Measurements from ENCODE around the gene SLC4A5.
"Not testable (repeated sequence)": the region's sequence is repeated elsewhere in the genome, so short reads cannot be mapped to it uniquely, and the experiment has no call there.

The SLC4A5 gene

DNA sequence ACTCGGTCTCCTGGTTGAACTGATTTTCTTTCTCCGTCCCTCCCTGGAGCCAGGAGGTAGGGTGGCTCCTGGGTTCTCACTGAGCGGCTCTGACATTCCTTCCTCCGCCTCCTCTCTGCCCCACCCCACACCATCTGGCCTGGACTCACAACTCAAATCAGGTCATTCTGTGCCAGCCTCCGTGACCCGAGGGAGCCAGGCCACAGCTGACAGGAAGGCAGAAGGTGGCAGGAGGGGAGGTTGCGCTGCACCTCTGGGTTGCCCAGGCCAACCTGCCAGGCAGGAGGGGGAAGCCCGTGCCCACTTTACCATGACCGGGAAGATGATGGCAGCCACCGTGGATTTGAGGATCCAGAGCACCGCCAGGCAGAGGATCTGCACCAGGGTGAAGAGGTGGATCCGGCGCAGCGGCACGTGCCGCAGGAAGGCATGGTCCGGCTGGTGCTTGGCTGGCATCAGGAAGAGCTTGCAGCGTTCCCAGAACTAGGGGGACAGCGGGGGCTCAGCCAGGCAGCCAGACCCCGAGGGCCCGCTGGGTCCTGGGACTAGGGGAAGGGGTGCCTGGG lies 116.5 kb downstream of the SLC4A5 start:
- DNase-seq = no peak

DNA sequence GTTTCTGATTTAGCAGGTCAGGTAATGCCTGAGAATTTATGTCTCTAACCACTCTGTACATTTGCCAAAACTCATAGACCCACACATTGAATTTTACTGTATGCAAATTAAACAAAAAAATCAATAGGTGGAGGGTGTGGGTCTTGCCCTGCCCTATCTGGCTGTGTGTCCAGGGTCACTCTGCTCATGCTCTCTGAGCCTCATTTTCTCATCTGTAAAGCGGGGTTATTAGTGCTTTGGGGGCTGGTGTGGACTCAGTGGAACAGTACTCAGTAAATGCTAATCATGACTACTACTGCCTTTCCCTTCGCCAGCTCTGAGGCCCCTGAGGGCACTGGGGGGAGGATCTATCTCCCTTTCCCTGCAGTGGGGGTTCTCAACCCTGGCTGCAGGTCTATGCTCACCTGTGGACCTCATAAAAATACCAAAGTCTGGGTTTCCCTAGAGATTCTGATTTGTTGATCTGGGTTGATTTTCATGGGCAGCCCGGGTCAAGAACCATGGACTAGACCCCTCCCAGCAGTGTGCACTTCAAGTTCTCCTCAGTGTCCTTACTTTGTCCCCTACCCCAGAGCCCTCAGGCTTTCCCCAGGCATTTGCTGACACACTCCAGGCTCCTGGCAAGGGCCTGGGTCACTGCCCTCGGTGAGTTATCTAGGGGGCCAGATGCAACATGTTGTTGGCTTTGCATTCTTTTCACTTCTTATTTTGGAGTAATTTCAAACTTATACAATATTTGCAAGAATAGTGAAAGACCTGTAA lies 117.3 kb downstream of the SLC4A5 start:
- DNase-seq = no peak

DNA sequence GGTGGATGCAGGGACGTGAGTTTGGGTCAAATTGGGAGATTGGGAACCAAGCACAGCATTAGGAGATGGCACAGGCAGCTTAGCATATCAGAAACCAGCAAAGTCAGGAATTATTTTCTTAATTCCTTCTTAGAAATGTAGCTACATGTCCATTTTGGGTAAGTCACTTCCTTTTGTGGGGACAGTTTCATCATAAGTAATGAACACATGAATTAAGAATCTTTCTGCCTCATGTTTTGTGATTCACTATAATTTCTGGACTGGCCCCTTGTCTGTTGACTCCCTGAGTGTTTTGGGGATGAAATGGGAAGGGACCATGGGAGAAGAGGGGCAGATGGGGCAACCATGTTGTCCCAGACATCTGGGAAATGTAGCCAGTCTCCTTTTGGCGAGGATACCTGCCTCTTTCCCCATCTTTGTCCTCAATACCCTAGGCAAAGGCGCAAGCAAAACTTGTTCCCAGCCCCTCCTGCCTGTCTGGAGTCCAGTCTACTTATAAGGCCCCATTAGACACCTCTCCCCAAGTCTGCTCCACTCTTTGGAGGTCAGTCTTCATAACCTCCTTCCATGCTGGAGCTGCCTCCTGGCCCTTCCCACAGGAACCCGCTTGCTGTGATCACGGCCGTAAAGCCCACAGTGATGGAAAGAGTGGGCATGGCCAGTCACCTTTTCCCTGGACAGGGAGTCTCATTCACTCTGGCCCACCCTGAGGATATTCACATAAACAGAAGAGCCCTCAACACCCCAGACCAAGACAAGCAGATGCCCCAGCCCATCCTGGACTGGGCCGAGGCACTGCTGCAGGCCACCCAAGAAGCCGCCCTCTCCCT lies 119.1 kb downstream of the SLC4A5 start:
- no peak for DNase-seq

DNA sequence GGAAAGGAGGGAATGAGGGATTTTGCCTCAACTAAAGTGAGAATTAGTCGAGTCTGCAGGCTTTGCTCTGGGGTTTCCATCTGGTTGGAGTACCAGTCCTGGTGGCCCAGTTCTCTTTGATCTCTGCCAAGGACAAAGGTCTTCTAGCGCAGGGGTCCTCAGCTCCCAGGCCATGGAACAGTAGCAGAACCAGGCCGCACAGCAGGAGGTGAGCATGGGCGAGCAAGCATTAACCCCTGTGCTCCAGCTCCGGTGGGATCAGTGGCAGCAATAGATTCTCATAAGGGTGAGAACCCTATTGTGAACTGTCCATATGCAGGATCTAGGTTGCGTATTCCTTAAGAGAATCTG lies 120.9 kb downstream of the SLC4A5 start:
- DNase-seq = no peak

DNA sequence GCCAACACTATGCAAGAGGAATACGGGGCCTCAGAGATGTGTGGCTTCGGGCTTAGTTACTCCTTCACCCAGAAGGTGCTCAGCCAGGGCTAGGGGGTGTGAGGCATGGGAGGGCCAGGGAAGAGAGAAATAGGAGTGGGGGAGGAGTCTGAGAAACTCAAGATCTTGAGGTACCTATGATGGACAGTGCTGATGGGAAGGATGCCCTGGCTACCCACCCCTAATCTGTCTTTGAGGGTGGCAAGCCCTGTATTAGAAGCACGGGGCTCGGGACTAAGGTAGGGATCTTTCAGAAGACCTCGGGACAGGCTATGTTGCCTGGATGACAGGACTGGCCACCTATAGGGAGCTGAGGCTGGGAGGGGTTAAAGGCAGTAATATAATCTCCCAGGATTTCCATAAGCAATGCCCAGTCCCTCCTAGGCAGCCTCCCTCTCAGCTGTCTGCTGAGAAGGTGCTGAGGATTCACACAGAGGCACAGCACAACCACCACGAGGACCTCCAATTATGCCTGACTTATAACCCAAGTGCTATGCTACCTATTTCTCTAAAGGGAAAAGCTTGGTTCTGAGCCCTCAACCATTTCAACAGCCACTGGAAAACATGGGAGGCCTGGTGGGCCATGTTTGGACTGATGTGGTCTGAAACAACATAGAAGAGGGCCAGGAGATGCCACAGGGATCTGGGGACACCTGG lies 121.5 kb downstream of the SLC4A5 start:
- DNase-seq = no peak

DNA sequence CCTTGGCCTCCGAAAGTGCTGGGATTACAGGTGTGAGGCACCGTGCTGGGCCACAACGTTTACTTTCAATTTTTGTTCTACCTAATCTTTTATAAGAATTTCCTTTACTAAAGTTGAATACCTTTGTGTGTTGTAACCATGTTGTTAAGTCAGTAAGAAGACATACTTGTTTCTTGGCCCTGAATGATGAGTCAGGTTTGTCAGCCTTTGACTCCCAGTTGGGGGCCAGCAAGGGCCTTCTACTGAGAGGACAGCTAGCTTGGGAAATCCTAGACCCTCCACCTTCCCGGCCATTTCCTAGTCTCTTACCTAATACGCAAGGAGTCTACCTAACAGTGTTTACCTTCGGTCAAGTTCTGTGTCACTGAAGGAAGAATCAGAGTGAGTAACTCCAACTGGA lies 122.1 kb downstream of the SLC4A5 start:
- DNase-seq = no peak

DNA sequence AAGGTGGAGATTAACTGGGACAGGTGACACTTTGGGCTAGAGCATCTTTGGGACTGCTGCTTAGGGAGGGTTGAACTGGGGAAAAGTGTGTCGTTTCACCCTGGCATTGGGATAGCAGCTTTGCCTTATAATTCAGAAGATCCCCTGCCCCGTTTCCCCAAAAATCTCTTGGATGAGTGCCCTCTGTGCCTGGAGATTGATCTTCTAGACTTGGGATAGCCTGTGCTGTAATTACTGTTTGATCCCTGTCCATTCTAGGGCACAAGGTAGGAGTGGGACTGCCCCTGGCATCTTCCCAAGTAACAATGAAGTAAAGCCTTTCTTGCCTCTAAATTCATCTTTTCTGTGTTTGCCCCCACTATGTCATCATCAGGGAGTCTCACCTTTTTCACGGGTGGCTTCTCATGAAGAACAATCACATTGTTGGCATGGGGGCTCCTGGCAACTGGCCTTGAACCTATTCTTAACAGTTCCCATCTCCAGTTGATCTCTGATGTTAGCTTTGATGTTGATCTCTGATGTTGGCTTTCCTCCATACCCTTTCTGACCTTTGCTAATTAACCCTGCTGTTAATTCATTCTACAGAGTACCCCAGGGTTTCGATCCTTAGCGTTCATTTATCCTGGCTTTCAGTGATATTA lies 123.2 kb downstream of the SLC4A5 start:
- DNase-seq = no peak

DNA sequence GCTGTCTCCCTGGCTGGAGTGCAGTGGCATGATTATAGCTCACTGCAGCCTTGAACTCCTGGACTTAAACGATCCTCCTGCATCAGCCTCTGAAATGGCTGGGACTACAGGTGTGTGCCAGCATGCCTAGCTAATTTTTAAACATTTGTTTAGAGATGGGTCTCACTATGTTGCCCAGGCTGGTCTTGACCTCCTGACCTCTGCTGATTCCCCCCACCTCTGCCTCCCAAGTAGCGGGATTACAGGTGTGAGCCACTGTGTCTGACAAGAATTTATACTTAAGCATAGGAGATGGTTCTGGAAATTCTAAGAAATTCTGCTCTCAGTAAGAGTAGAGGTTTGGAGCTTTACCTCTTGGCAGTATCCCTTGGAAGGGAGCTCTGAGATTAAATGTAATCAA lies 126.6 kb downstream of the SLC4A5 start:
- no peak for DNase-seq

DNA sequence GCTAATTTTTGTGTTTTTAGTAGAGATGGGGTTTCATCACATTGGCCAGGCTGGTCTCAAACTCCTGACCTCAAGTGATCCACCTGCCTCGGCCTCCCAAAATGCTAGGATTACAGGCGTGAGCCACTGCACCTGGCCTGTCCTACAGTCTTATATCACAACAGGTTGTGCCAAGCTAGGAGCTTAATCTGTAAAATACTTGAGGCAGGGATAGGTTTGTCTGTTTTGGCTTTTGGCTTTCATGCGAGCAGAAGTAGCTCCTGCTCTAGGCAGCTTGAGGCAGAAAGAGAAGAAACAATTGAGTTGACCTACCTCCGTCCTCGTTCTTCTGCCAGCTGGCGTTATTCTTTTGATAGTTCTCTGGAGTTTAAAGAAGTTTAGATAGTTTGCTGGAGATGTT lies 127.4 kb downstream of the SLC4A5 start:
- DNase-seq = not testable (repeated sequence)

DNA sequence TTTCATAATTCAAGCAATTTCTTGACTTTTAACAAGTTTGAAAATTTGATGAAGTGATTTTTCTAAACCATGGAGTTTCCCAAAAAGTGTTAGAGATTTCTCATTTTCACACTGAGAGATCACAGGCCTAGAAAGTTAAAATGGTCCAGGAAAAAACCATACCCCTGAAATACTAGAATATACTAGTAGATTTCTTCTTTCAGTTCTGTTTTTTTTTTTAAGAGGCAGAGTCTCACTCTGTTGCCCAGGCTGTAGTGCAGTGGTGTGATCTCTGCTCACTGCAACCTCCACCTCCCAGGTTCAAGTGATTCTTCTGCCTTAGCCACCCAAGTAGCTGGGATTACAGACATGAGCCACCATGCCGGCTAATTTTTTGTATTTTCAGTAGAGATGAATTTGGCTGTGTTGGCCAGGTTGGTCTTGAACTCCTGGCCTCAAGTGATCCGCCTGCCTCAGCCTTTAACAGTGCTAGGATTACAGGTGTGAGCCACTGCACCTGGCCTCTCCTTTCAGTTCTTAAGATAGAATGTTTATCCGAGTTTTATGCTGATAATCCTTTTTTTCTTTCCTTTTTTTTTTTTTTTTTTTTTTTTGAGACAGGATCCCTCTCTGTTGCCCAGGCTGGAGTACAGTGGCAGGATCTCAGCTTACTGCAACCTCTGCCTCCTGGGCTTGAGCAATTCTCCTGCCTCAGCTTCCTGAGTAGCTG lies 130.4 kb downstream of the SLC4A5 start:
- DNase-seq = no peak

DNA sequence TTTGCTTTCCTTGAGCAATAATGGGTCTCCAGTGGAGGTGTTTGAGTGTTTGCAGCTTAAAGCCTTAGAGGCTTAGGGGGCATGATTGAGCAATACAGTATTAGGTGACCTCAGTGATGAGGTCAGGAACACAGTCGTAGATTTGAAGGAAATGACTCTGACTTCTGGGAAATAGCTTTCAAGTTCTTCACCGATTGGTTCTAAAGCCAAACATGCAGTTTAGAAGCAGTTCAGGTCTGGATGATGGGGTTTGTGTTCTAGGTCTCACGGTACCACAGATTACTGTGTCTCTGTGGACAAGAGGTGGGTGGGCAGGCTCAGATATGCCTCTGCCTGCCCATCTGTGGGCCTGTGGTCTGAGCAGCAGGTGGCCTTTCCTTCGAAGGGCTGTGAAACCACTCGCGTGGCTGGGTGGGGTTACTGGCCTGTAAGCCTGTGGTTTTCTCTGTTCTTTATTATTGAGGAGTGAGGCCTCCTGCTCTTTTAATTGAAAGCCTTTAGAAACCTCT lies 137.0 kb downstream of the SLC4A5 start:
- no peak for DNase-seq

DNA sequence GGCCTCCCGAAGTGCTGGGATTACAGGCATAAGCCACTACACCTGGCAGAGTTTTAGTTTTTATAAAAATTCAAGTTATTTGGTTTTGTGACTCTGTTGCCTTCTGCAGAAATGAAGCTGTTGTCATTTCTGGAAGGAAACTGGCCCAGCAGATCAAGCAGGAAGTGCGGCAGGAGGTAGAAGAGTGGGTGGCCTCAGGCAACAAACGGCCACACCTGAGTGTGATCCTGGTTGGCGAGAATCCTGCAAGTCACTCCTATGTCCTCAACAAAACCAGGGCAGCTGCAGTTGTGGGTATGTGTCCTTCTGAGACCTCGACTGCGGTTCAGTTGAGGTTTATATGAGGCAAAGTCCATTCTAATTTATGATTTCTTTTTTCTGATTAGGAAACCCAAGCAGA lies 137.6 kb downstream of the SLC4A5 start:
- DNase-seq = no peak

DNA sequence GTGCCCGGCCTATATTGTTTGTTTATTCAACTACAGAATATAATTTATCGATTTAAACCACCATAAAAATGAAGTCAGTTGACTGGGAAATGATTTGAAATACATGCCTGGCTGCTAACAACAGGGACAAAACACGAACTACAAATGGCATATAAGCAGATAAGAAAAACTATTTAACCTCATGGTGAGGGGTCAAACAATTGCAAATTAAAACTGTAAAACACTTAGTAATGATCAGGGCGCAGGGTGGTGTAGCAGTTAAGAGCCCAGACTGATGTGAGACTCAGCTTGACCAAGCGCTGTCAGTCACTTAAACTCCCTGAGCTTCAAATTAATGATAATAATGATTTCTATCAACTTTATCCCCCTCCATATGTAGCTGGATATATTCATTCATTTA lies 138.1 kb downstream of the SLC4A5 start:
- no peak for DNase-seq

DNA sequence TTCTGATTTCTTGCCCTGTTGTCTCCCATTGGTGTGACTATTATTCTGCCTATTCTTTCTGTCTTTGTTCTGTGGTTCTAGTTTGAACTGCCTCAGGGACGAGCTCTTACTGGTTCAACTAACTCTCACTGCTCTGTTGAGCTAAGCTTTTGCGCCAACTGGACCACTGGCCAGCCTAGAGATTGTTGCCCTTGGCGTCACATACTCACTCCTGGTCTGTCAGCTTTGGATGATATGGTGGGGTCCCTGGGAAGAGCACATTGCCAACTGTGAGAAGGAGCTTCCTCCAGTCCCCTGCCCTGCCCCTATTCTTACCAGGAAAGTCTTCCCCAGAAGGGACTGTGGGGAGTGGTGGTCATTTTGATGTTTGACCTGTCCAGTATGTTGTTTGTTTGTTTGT lies 138.8 kb downstream of the SLC4A5 start:
- no peak for DNase-seq

DNA sequence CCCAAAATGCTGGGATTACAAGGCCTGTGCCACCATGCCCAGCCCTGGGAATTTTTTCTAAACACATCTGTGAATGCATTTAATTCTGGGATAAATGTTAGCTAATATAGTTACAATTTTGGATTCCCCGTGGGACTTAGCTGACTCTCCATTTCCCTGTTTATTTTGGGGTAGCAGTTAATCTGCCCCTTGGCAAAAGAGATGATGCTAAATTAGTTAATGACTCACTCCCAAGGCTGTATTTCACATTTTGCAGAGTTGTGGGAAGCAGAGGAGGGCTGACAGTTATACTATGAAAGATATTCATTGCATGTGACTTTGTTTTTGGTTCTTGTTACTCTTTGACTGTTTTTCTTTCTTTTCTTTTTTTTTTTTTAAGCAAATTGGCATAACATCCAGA lies 141.6 kb downstream of the SLC4A5 start:
- no peak for DNase-seq

DNA sequence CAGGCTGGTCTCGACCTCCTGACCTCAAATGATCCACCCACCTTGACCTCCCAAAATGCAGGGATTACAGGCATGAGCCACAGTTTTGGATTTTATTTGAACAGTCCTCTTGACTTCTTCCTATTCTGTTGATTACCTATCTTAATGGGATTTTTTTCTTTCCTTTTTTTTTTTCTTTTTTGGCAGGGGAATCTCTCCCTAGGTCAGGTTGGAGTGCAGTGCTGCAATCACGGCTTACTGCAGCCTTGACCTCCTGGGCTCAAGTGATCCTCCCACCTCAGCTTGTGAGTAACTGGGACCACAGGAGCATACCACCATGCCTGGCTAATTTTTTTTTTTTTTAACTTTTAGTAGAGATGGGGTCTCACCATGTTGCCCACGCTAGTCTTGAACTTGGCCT lies 142.0 kb downstream of the SLC4A5 start:
- DNase-seq = no peak

DNA sequence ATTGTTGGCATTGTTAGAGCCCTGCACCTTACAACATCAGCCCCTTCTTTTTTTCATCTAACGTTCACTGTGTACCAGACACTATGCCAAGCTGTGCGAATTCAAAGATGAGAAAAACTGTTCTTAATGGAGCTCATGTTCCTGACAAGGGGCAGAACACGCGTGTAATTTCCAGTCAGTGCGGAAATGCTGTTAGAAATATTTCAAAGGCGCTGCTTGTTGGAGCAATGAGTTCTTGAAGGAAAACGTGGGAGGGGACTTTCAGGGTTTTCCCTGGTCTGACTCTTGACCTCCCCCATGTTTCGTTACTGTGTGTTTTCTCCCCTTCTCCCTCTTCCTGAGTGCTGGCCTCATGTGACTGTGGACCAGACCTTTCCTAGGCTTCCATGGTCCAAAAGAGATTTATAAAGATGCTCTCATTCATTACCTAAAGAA lies 143.3 kb downstream of the SLC4A5 start:
- no peak for DNase-seq

DNA sequence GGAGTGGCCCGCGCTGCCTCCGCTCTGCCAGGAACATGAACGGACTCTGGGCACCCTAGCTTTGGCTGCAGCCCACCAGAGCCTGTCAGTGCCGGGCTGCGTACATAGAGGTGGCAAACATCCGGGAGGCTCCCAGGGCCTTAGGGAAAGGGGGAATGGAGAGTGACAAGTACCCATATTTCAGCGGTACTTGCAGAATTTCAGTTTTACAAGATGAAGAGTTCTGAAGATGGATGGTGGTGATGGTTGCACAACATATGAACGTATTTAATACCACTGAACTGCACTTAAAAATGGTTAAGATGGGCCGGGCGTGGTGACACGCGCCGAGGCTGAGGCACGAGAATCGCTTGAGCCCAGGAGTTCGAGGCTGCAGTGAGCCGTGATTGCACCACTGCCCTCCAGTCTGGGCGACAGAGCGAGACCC lies 143.9 kb downstream of the SLC4A5 start:
- no peak for DNase-seq

DNA sequence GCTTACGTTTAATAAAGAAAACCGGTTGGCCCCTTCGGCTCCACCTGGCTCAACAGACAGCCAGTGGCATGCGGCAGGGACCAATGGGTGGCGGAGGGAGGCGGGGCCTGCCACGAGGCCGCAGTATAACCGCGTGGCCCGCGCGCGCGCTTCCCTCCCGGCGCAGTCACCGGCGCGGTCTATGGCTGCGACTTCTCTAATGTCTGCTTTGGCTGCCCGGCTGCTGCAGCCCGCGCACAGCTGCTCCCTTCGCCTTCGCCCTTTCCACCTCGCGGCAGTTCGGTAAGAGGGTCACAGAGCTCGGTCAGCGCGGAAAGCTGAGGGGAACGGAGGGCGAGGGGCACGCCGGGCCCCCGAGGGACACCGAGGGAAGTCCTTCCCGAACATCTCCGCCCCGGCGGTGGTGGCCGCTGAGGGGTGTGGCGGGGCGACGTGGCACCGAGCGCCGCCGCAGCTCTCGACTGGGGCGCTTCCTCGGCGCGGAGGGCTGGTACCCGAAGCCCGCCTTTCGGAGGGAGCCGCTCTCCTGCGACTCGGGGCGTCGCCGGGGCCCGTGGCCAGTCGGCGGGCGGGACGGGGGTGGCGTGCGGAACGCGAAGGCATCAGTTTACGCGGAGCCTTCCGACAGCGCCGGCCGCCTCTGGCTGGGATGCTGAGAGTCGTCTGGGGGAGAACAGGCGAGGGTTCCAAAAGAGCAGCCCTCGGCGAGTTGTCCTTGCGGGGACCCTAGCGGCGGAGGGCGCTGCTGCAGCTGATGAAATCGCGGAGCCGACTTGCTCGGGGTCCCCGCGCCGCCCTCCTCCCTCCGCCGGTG lies 144.5 kb downstream of the SLC4A5 start, which contains the start of gene MTHFD2:
TSS of gene MTHFD2 (plus strand) at position 155 of the 814 bp plus-strand sequence. CDS start at position 182, 27 bp downstream.
- DNase-seq = peak; percentile 94

DNA sequence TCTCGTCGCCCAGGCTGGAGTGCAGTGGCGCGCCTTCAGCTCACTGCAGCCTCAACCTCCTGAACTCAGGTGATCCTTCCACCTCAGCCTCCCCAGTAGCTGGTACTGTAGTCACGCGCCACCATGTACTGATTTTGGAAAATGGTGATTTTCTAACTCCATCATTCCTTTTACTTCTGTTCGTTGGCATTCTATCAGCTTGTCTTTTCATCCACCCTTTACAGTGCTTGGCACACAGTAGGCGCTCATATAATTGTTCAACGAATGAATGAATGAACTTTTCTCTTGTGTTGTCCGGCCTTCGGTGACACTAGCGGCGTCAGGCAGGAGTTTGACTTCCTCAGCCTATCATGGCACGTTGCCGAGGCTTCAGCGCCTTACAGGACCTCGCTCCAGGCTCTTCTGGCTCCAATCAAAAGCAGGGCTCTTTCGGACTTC lies 145.2 kb downstream of the SLC4A5 start:
- no peak for DNase-seq

DNA sequence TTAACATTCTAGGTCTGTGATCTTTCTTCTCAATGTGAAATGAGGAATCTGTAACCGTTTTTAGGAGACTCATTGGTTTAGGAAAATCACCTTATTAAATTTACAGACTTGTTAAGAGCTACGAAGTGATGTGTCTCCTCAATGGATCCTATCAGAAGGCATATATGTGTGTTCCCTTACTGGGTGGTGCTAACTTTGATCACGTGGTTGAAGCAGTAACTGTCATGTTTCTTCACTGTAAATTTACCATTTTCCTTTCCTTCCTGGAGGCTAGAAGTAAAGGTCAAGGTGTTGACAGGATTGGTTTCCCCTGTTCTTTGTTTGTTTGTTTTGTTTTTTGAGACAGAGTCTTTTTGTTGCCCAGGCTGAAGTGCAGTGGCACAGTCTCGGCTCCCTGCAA lies 146.2 kb downstream of the SLC4A5 start:
- no peak for DNase-seq
